ENCODE data around the gene FNBP1. TPM values are rescaled to one million over a fixed set of nuclear protein-coding genes. Genes with fewer than 3 reads are reported as not detected.

Gene FNBP1
- total RNA-seq (2014; rRNA removed): 11.5 and 16.8 TPM in 2 replicates
- 11.4 TPM for polyA plus RNA-seq (2012)

DNA sequence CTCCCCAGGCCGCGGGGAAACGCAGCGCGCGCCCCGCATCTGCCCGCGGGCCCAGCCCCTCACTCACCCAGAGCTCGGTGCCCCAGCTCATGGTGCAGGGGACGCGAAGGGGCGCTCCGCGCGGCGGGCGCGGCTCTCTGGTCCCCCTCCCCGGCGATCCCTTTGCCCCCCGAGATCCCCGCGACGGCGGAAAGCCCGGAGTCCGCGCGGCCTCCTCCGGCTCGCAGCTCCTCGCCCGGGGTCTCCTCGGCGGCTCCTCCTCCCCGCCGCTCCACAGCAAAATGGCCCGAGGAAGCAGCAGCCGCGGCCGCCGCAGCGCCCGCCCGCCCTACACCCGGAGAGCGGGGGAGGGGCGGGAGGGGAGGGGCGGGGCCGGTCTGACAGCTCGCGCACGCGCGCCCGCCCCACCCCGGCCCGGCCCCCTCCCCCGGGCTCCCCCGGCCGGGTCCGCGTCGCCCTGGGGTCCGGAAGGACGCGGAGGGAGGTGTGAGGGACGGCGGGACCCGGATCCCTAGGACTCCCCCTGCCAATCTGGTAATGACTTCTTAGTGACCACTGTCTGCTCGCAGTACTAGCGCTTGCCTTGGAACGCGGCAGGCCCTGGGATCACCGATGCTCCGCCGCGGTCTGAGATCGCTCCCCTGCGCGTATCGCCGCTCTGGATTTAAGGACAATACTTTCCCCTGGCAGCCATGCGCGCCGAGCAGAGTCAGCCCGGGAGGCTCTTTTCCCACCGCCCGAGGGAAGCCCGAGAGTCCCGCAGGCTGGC, at the start of gene FNBP1:
TSS of gene FNBP1 (minus strand) at position 305 of the 769 bp plus-strand sequence. CDS start at position 91, 214 bp downstream.
- peak; percentile 70 for DNase-seq (ENCODE audit: low read depth)

DNA sequence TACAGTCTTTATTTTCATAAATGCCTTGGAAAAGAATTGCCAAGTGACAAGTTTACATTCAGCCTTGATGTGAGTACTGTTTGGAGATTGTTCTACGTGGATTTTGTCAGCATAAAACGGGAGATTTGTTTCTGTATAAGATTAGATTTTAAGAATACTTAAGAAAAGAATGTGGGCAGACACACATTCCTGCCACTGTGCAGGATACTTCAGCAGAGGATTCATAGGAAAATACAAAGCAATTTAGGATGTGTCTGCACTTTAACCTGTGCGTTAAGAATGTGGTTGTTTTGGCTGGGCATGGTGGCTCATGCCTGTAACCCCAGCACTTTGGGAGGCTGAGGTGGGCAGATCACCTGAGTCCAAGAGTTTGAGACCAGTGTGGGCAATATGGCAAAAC, 47.9 kb upstream of the FNBP1 start:
- no peak for DNase-seq (ENCODE audit: low read depth)

GRCh38 chr9:130089141-130089540, 46.2 kb upstream of the FNBP1 start:
- no peak for DNase-seq (ENCODE audit: low read depth)

DNA sequence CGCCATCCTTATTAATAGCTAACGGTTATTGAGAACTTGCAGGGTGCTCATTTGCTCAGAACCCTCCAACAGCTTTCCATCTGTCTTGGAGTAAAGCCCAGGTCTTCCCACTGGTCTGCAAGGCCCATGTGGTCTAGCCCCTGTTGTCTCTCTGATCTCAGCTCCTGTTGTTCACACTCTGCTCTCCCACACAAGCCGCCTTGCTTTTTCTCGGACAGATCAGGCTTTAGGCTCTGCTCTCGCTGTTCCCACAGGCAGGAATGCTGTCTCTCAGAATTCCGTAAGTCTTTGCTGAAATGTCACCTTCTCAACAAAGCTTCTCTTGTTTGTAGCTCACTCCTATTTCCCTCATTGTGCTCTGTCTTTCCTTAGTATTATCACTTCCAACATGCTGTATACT, 45.1 kb upstream of the FNBP1 start:
- DNase-seq (ENCODE audit: low read depth): no peak

DNA sequence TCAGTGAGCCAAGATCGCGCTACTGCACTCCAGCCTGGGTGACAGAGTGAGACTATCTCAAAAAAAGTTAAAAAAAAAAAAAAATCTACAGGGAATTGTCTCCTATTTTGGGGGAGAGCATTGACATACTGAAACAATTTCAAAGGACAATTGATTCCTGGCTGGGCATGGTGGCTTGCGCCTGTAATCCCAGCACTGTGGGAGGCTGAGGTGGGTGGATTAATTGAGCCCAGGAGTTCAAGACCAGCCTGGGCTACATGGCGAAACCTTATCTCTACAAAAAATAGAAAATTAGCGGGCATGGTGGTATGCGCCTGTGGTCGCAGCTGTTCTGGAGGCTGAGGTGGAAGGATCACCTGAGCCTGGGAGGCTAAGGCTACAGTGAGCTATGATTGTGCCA, 41.3 kb upstream of the FNBP1 start:
- DNase-seq (ENCODE audit: low read depth): no peak

GRCh38 chr9:130078547-130078946, 35.6 kb upstream of the FNBP1 start:
- DNase-seq (ENCODE audit: low read depth): no peak

DNA sequence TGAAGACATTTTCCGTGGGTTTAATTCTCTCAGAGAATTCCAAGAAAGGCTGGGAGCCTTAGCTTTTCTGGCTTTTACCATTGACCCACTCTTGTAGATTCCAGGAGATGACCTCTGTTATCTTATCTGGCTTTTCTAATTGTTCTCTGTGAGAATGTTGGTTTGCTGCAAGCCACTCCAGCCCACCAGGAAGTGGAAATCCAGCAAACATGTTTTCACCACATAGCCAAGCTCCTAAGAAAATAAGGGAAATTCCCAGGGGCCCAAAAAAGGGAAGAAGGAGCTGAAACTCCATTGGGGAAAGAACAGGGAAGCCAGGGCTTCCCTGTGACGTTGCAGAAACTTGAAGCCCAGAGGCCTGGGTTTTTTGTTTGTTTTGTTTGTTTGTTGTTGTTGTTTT, 30.4 kb upstream of the FNBP1 start:
- DNase-seq (ENCODE audit: low read depth): no peak

DNA sequence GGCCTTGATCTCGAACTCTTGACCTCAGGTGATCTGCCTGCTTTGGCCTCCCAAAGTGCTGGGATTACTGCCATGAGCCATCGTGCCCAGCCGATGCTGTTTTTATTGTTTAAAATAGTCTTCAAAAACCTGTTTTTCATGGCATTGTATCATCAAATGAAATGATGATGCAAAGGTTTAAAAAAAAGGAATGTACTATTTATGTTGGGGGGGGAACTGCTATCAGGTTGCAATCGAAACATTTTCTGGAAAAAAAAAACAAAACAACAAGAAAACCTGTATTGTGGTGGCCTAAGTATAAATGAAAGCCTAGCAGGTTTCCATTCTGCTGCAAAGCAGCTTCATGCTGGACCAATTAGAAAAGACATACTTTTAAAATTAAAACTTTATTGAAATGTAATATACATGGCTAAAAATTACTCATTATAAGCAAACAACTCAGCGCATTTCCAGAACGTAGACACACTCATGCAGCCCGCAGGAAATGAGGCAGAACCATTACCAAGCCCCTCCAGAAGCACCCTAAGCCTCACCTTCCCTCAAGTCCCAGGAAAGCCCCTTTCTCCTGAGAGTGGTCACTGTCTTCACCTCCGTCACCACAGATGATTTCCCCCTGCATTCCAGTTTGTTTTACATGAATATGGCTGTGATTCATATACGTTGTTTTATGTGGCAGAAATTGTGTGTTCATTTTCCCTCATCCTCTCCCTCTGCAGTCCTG, 29.7 kb upstream of the FNBP1 start:
- no peak for DNase-seq (ENCODE audit: low read depth)

DNA sequence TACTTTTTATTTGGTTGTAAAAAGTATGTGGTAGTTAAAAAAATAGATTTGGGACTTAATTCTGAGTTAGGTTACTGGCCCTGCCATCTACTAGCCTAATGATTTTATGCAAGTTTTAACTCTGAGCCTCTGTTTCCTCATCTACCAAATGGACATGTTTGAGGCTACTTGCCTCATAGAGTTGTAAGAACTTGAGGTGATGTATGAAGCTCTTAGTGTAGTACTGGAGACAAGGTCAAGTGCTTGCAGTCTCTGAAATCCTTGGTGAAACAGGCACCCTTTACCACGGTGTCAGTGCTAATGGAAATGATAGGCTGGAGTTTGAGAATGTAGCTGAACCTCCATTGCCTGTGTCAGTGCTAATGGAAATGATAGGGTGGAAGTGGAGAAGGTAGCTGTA, 26.1 kb upstream of the FNBP1 start:
- no peak for DNase-seq (ENCODE audit: low read depth)

DNA sequence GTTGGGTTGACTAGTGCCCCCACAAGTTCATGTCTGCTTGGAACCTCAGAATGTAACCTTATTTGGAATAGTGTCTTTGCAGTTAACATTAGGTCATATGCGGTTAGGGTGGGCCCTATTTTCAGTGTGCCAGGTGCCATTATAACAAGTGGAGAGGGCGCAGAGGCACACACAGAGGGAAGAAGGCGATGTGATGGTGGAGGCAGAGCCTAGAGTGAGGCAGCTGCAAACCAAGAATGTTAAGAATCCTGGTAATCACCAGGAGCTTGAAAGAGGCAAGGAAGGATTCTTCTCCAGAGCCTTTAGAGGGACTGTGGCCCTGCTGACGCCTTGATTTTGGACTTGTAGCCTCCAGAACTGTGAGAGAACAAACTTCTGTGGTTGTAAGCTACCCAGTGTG, 21.6 kb upstream of the FNBP1 start:
- DNase-seq (ENCODE audit: low read depth): no peak

DNA sequence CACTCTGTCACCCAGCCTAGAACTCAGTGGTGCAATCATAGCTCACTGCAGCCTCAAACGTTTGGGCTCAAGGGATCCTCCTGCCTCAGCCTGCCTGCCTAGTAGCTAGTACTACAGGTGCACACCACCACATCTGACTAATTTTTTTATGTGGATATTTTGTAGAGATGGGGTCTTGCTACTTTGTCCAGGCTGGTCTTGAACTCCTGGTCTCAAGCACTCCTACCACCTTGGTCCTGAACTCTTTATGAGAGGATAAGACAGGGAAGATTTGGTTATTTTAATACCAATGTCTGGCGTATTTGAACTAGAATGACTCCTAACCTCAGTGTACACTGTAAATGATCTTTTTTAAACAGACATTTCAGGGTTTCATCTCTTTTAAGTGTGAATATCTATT, 19.8 kb upstream of the FNBP1 start:
- DNase-seq (ENCODE audit: low read depth): no peak

GRCh38 chr9:130060296-130060695, 17.3 kb upstream of the FNBP1 start:
- DNase-seq (ENCODE audit: low read depth): no peak

DNA sequence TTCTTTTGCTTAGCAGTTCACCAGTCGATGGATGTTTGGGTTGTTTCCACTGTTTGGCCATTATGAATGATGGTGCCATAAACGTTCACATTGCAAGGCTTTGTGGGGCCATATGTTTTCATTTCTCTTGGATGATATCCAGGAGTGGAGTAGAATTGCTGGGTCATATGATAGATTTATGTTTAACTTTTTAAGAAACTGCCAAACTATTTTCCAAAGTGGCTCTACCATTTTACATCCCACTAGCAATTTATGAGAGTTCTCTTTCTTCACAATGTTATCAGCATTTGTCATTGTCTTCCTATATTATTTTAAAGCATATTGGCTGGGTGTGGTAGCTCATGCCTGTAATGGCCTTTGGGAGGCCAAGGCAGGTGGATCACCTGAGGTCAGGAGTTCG, 15.9 kb upstream of the FNBP1 start:
- no peak for DNase-seq (ENCODE audit: low read depth)

- DNase-seq (ENCODE audit: low read depth): no peak
These were observed 15.2 kb upstream of the FNBP1 start for GRCh38 chr9:130058154-130058553.

DNA sequence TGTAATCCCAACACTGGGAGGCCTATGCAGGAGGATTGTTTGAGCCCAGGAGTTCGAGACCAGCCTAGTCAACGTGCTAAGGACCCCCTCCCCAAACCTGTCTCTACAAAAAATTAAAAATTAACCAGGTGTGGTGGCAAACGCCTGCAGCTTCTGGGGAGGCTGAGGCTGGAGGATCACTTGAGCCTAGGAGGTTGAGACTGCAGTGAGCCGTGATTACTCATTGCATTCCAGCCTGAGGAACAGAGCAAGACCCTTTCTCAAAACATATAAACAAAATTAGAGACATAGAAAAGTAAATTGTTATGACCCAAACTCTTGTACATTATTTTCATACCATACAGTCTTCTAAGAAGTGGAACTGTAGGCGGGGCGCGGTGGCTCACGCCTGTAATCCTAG, 11.8 kb upstream of the FNBP1 start:
- DNase-seq (ENCODE audit: low read depth): no peak

- no peak for DNase-seq (ENCODE audit: low read depth)
These were observed 11.4 kb upstream of the FNBP1 start for GRCh38 chr9:130054325-130054786.

- DNase-seq (ENCODE audit: low read depth): peak; percentile 65
These were observed 10.7 kb upstream of the FNBP1 start, which contains the start of gene GPR107 for GRCh38 chr9:130053504-130054324. Gene GPR107 (plus strand): TSS chr9:130053906. CDS start chr9:130053933, 27 bp downstream.

- DNase-seq (ENCODE audit: low read depth): no peak
These were observed 10.1 kb upstream of the FNBP1 start for GRCh38 chr9:130053109-130053503.

DNA sequence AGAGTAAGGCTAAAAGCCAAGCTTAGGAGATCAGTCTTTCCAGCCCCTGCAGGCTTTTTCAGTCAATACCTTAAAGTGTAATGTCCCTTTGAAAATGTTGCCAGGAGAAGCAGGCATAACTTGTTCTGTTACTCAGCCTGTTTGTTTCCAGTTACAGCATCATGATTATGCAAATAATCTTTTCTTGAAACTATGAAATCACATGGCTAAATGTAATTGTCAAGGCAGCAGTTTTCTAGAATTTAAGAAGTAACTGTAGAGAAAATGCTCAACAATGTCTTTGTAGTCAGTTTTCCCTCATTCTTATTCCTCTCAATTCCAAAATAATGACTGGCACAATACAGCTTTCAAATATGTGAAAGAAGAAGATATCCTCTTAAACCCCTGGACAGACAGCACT, 8.9 kb upstream of the FNBP1 start:
- no peak for DNase-seq (ENCODE audit: low read depth)

- DNase-seq (ENCODE audit: low read depth): no peak
These were observed 7.5 kb upstream of the FNBP1 start for GRCh38 chr9:130050462-130050861.

GRCh38 chr9:130049431-130050210, 6.6 kb upstream of the FNBP1 start:
- DNase-seq (ENCODE audit: low read depth): no peak

All from LHCN-M2 (cell line).